Stimulated activated CD8-positive, alpha-beta memory T cell treated with anti-CD3 and anti-CD28 coated beads, Interleukin-7, amount 100 ng/mL, for 1 hour (primary cell): ENCODE measurements around the gene TAGAP.
"Not testable (repeated sequence)": the region's sequence is repeated elsewhere in the genome, so short reads cannot be mapped to it uniquely, and the experiment has no call there.

ENCODE experiments used
- DNase-seq, 2 donors: peaks; one replicate each; pipeline ENCODE4 v3.0.0-alpha.2; 2020; ENCODE audit warnings: low read depth in 2 of 2

Gene TAGAP

GRCh38 chr6:159045801-159046200 is 1.0 kb upstream of the TAGAP start:
- DNase-seq: no peak

DNA sequence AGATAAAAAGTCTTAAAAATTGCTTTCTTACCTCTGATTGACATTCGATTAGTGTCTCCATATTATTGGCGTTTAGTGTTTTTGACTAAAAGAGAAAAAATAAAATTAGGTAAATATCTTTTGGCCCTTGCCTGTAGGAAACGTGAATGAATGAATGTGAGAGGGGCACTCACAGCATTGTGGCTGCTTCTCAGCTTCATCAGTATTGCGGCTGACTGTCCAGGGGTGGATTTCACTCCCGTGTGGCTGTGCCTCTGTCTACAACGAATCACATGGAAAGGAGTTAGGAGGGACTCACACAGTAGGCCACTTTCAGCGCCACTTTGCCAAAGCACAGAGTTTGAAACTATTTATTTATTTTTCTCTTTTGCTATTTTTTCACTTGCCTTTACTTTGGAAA is 844 bp downstream of the TAGAP start:
- no peak for DNase-seq

DNA sequence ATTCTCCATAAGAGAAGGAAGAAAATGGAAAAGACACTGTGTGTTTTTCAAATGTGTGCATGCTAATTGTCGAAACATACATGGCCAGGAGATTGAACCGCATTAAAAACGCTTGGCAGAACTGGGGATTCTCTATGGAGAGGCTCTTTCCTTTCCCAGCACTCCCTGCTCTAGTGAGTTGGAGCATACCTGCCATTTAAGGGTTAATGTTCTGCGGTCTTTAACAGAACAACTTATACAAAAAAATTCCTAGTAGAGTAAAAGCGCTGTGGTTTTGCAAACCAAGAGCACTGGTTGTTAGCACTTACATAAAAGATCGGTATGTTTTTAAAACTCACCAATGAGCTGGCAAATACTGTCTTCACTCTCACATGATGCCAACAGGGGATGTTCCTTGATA is 1.5 kb downstream of the TAGAP start:
- DNase-seq: no peak

DNA sequence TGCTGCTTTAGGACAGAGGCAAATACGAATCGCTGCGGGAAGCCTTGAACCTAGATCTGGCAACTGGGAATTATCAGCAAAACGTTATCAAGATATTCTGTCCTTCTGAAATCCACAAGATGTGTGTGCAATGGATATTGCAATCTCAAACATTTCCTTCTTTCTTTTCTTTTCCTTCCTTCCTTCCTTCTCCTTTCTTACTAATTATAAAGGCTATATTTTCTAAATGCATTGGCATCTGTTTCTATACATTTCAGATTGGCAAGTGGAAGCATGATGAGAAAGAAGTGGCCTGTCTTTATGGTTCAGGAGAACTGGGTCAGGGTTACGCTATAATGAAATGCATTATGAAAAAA is 2.0 kb downstream of the TAGAP start:
- no peak for DNase-seq

DNA sequence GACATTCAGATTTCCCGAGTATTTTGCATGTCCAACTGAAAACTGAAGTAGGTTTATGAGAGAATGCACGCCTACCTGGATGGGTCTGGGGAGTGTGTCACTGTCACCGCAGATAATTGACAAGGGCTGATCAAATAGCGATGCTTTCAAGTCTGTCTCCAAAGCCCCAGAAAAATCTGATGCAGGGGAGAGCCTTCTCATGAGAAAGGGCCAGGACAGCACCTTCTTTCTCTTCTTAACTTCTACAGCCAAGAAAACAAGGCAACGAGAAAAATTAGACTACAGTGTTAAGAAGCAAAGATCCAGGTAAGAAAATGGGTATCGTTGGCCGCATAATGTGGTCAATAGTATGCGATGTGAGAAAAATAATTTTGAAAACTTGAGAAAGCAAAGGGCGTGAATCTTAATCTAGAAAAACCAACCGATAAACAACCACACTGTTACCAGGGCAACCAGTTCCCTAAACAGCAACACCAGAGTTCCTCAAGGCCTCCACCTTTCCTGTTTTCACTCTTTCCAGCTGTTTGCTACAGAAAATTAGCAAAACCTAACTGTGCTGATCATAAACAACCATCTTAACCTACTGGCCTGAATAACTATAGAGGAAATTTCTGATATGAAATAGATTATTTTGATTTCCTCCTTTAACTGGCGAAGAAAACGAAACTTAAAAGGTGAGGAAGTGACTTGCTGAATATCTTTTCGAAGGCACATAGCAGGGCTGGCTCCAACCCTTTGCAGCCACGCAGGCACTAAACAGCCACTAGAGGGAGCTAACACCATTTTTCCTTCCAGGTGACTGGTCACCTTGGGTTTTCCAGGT is 2.6 kb downstream of the TAGAP start:
- peak in 1 of 2 donors; percentile 45 for DNase-seq

- no peak for DNase-seq
These were observed 3.6 kb downstream of the TAGAP start for GRCh38 chr6:159041181-159041580.

DNA sequence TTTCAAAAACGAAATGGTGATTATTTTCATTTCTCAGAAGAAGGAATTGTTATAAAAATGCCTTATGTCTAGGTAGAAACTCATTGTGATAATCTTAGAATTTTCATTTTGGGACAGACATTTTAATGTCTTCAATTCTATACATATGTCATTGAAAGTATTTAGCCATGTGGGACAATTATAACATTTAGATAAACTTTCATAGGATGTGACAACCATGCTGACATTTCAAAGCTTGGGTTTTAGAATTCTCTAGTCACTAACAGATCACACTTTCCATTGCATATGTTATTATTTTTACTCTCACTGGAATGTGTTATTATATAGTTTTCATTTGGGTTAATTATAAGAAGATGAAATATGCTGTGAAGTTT is 4.9 kb downstream of the TAGAP start:
- no peak for DNase-seq

- no peak for DNase-seq
These were observed 5.6 kb downstream of the TAGAP start for GRCh38 chr6:159038914-159039884.

- not testable (repeated sequence) for DNase-seq
These were observed 6.5 kb downstream of the TAGAP start for GRCh38 chr6:159038318-159038717.

- no peak for DNase-seq
These were observed 7.0 kb downstream of the TAGAP start for GRCh38 chr6:159037756-159038290.

GRCh38 chr6:159036673-159037072 is 8.1 kb downstream of the TAGAP start:
- DNase-seq: no peak

DNA sequence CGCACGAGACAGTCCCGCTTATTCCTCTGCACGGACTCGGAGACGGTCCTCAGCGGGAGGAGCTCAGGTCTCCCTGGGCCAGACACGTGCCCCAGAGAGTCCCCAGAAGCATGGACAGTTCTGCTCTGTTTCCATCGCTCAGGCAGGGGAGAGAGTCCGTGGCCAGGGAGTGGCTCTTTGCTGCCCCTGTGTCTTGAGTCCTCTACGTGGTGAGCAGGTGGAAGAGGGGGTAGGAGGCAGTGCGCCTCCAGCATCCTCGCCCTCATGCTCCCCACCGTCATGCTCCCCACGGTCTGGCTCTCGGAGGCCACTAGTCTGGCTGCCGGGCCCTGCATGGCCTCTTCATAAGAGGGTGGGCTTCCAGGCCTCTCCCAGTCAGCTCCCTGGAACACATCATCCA is 8.9 kb downstream of the TAGAP start:
- DNase-seq: no peak

- no peak for DNase-seq
These were observed 11.4 kb downstream of the TAGAP start for GRCh38 chr6:159033160-159034049.

- DNase-seq: no peak
These were observed 12.9 kb downstream of the TAGAP start for GRCh38 chr6:159031846-159032245.

DNA sequence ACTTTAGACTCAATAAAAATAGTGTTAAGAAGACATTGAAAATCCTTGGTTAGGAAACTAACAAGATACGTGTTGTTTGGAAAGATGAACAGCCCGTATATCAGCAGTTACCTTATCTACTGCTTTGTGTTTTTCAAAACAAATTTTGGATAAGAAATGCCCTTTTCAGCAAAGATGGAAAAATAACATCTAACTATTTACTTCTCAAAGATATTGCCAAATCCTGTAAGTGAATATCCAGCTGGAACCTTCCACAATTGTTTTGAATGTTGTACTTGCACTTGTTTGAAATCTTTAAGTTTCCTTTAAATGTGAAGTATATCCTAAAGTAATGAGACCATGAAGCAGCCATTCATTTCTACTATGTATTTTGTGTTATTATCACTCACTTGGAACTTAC is 14.6 kb downstream of the TAGAP start:
- no peak for DNase-seq

GRCh38 chr6:159025224-159025623 is 19.6 kb downstream of the TAGAP start:
- not testable (repeated sequence) for DNase-seq

GRCh38 chr6:159023893-159024292 is 20.9 kb downstream of the TAGAP start:
- no peak for DNase-seq

- no peak for DNase-seq
These were observed 24.8 kb downstream of the TAGAP start for GRCh38 chr6:159020011-159020410.

GRCh38 chr6:159017757-159018559 is 26.8 kb downstream of the TAGAP start:
- DNase-seq: no peak

DNA sequence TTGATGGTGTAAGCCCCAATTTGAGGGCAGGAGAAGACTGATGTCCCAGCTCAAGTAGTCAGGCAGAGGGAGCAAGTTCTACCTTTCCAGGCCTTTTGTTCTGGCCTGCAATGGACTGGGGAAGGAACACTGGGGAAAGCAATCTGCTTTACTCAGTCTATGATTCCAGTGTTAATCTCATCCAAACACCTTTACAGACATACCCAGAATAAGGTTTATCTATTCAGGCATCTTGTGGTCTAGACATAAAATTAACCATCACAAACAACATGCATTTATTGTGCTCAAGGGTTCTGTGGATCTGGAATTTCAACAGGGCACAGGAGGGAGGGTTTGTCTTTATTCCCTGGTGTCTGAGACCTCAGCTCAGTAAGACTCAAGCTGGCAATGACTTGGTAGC is 30.4 kb downstream of the TAGAP start:
- no peak for DNase-seq

DNA sequence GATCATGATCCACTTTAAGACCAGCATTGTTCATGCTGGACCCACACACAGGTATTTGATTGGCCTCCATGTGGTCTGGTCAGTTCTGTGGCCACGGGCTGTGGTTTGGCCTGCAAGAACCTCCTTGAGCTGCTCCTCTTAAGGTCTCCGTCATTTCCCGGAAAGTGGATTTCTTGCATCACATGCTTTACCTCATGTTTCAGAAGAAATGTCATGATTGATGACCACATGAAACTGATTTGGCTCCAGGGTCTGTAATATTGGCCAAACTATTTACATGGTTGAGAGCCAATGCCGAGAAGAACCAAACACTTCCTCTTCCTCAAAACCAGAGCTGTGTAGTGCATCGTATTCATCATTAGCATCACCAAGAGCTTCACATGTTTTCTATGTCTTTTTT is 31.6 kb downstream of the TAGAP start:
- DNase-seq: no peak
